T47D (cell line): ENCODE data around the gene ATP11A.

Experiments used
- DNase-seq, 2 experiments: peaks; one replicate each; pipeline versions ENCODE4 v3.0.0 to v3.0.0-alpha.2; 2011 to 2012; ENCODE audit warnings: low read depth in 1 of 2, low spot score in 1 of 2
- JUND ChIP-seq: IDR thresholded peaks from 2 replicates; pipeline ENCODE4 v1.6.1; 2012; ENCODE audit warnings: low read depth
- in situ Hi-C: cut with HindIII; loops from 2 replicates; pipeline ENCODE4 v1.10.0; 2016; ENCODE audit warnings: low sequenced_read_pairs, low pct_unique_long_range_greater_than_20kb

ATP11A gene

GRCh38 chr13:112902669-112903068, 212.8 kb downstream of the ATP11A start:
- no peak for DNase-seq
- no peak for TF ChIP-seq JUND
- in situ Hi-C loops, result no loop called here

DNA sequence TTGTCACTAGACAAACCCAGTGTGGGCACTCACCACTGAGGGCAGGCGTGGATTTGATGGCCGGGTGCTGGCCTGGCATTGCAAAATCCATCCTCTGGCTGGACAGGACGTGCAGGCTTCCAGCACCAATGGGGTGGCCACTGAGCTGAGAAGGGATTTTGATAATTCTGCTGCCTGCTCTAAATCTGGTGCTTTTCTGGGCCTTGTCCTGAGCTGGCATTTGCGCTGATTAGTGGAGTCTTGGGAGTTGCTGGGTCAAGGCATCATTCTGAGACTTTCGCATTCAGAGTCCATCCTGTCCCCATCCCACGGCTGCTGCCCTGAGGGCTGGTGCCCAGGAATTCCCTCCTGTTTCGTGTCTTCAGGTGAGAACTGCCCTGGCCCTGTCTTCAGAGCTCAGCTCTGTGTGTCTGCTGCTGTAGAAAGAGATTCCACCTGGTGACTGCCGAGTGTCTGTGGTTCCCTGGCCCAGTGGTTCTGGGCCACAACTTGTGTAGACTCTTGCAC, 213.3 kb downstream of the ATP11A start:
- no peak for DNase-seq
- in situ Hi-C loops, result no loop called here
- no peak for TF ChIP-seq JUND

DNA sequence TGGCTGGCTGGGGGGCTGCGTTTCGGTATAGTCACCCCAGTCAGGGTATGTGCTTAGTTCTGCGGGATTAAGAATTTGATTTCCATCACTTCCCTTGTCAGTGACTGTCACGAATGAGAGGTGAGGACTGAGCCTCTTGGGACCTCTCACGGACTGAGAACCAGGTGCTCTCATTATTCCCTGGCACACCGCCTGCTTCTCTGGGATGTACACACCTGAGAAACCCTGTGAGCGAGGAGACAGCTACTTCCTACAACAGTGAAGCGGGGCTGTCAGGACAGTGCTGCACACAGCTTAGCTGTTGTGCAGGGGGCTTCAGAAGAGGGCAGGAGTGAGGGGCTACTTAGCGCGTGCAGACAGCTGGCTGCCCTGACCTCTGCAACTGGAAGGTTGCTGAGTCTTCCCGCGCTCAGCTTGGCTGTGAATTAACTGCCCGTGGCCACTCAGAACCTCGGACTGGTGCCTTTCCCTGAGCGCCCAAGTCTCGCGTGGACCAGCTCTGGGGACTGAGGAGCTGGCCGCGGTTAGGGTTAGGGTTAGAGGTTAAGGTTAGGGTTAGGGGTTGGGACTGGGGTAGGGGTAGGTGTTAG, 213.9 kb downstream of the ATP11A start:
- no peak for TF ChIP-seq JUND
- DNase-seq, result no peak
- in situ Hi-C loops, result no loop called here

GRCh38 chr13:112904436-112904960, 214.7 kb downstream of the ATP11A start:
- no peak for TF ChIP-seq JUND
- in situ Hi-C loops, result no loop called here
- no peak for DNase-seq

DNA sequence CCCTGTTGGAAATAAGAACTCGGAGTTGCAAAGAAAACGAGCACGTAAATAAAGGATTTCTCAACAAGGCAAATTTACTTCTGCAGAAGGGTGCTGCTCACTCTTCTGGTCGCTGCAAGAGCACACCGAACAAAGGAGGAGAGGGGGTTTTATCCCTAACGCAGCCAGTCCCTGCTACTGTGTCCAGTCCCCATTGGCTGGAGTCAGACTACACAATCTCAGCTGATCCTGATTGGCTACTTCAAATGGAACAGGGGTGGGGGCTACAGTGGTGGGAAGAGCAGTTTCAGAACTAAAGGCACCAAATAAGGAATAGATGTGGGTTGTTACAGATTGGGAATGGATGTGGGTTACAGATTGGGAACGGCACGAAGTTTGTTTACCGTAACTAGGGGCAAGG, 215.2 kb downstream of the ATP11A start:
- no peak for TF ChIP-seq JUND
- in situ Hi-C loops, result no loop called here
- DNase-seq, result no peak

DNA sequence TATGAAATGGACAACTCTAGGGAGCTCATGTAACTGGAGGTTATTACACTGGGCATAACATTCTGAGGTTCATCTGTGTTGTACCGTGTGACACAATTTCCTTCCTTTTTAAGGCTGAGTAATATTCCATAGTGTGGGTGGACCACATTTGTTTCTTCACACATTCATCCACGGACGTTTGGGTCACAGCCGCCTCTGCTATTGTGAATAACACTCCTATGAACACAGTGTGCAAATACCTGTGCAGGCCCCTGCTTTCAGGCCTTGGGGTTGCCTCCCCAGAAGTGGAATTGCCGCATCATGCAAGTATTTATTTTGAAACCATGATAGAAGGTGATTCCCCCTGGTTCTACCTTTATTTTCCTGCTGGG, 215.8 kb downstream of the ATP11A start:
- DNase-seq, result no peak
- no peak for TF ChIP-seq JUND
- in situ Hi-C loops, result no loop called here

GRCh38 chr13:112905990-112906641, 216.3 kb downstream of the ATP11A start:
- peak; percentile 48 to 84 for DNase-seq
- TF ChIP-seq JUND, result no peak
- in situ Hi-C loops, result no loop called here

GRCh38 chr13:112907286-112907685, 217.4 kb downstream of the ATP11A start:
- in situ Hi-C loops, result no loop called here
- no peak for DNase-seq
- TF ChIP-seq JUND, result no peak

- in situ Hi-C loops, result no loop called here
- no peak for DNase-seq
- TF ChIP-seq JUND, result no peak
These were observed 218.1 kb downstream of the ATP11A start for GRCh38 chr13:112907871-112908331.

- TF ChIP-seq JUND, result no peak
- in situ Hi-C loops, result no loop called here
These were observed 218.5 kb downstream of the ATP11A start for GRCh38 chr13:112908342-112908741.

DNA sequence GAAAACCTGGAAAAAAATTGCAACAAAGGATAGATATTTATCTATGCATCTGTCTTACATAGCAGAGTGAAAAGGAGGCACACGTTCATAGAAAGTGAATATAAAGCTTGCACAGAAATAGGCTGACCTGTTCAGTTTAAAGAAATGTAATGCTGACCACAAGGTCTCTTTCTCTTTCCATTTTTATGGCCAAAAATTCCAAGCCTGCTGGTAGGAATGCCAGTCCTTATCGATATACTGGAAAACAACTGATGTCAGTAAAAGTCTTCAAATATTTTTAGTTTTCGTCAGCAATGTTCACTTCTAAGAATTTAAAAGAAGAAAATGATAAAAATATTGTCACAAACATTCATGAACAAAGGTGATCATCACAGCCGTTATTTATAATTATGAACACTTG, 220.2 kb downstream of the ATP11A start:
- in situ Hi-C loops, result no loop called here
- TF ChIP-seq JUND, result no peak
- no peak for DNase-seq

More at GRCh38 chr13:112908342-112908741, 218.5 kb downstream of the ATP11A start:
- DNase-seq, result no peak

DNA sequence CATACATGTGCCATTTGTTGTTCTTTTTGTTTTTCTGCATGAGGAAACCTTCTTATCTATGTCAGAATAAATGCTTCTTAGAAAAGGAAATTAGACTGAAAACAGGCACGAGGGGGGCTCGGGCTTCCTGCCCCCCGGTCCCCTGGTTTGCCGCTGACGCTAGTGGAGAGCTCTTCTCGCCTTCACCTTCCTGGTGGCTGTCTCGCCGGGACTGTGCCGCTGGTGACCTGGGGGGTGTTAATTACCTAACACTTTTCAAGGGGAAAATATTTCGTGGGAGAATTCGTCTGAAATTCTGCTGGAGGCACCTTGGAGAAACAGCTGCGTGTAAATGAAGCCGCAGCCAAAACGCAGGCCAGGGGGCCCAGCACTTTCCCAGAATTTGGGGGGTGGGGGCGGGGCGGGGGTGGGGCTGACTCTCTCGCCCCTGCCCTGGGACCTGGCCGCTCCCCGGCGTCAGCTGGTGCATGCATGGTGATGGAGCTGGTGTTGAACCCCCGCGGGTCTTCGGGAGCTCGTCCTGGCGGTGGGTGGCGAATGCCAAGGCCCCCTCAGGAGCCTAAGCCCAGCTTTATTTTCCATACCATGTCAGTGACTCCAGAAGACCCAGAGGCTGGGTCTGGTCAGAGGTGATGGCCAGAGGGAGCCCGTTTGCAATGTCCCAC, 220.9 kb downstream of the ATP11A start:
- TF ChIP-seq JUND, result no peak
- in situ Hi-C loops, result no loop called here

DNA sequence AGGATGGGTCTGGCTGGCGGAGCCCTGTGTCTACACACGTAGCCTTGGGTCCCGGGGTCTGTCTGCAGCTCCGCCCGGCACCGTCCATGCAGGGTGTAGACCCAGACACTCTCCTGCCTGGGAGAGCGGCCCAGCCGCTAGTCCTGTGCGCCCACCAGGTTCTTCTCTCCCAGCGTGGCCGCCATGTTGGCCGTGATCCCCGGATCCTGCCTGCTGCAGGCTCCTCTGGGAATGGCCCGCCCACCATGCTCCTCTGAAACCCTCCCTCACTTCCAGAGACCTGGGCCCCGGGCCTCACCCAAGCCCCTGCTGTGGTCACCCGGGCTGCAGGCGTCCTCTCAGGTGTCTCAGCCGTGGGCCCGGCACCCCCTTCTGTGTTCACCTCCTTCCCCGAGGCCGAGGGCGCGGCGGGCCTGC, 221.5 kb downstream of the ATP11A start:
- TF ChIP-seq JUND, result no peak
- in situ Hi-C loops, result no loop called here
- DNase-seq, result no peak

More for the DNA sequence above, 220.9 kb downstream of the ATP11A start:
- DNase-seq, result no peak
